GM19395 (cell line): ENCODE results near the gene PPRC1.

Experiments used
- ATAC-seq: cut with Tn5 transposase; IDR thresholded peaks from one replicate; pipeline ENCODE4 v1.9.1; 2021; ENCODE audit warnings: mild to moderate bottlenecking, moderate library complexity; ENCODE audit not compliant: unreplicated experiment

The PPRC1 gene

DNA sequence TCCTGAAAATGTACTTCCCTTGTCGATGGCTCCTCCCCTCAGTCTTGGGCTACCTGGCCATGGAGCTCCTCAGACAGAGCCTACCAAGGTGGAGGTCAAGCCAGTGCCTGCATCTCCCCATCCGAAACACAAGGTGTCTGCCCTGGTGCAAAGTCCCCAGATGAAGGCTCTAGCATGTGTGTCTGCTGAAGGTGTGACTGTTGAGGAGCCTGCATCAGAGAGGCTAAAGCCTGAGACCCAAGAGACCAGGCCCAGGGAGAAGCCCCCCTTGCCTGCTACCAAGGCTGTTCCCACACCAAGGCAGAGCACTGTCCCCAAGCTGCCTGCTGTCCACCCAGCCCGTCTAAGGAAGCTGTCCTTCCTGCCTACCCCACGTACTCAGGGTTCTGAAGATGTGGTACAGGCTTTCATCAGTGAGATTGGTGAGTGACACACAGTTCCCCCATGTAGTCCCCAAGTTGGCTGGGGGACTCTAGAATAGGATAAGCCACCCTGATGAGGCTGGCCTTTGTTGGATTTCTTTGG, 8.8 kb downstream of the PPRC1 start:
- ATAC-seq: no peak

GRCh38 chr10:102146971-102147428, 14.2 kb downstream of the PPRC1 start:
- no peak for ATAC-seq

- ATAC-seq: no peak
These were observed 14.7 kb downstream of the PPRC1 start for GRCh38 chr10:102147561-102147960.

- no peak for ATAC-seq
These were observed 15.4 kb downstream of the PPRC1 start for GRCh38 chr10:102148275-102148674.

DNA sequence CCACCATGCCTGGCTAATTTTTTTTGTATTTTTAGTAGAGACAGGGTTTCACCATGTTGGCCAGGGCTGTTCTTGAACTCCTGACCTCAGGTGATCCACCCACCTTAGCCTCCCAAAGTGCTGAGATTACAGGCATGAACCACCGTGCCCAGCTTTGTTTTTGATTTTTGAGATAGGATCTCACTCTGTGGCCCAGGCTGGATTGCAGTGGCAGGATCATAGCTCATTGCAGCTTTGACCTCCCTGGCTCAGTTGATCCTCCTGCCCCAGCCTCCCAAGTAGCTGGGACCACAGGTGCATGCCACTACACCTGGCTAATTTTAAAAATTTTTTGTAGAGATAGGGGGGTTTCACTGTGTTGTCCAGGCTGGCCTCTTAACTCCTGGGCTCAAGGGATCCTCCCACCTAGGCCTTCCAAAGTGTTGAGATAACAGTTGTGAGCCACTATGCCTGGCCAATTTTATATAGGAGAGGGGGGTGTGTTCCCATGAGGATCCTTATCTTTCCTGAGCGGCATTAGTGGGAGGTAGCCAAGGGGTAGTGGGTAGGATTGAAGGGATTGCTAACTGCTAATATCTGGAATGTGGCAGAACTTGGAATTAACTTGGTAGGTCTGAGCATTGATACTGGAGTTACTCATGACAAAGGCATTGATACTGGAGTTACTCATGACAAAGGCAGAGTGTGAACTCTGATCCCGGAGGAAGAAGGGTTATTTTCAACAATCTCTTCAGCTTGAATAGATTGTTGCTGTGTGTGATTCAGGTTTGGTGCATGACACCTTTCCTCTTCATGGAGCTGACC, 18.3 kb downstream of the PPRC1 start:
- no peak for ATAC-seq

DNA sequence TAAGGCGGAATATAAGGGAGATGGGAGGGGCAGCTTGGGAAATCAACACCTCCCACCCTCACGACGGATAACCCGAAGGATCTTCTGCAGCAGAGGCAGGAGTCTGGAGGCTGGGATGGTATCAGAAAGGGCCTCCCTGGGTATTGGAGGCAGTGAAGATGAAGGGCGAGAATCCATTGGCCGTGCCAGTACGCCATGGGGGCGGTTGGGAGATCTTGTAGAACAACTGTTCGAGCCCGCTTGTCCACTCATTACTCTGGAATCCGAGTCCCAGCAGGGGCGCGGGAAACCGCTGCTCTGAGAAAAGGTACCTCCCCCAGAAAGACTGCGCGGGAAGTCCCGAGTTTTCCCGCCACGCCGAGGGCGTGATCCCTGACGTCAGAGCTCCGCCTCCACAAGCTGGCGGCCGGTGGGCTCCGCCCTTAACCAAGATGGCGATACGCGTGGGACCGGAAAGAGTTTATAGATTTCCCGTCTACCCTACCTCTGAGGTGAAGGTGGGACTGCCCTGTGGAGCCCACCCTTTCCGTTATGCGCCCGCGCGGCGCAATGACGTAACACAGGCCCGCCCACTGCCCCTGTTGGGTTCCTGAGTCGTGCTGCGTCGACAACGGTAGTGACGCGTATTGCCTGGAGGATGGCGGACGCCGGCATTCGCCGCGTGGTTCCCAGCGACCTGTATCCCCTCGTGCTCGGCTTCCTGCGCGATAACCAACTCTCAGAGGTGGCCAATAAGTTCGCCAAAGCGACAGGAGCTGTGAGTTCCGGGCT, 19.1 kb downstream of the PPRC1 start, which contains the start of gene NOLC1:
TSS of gene NOLC1 (plus strand) at position 616 of the 771 bp plus-strand sequence. CDS start at position 638, 22 bp downstream.
- ATAC-seq: peak; percentile 94

DNA sequence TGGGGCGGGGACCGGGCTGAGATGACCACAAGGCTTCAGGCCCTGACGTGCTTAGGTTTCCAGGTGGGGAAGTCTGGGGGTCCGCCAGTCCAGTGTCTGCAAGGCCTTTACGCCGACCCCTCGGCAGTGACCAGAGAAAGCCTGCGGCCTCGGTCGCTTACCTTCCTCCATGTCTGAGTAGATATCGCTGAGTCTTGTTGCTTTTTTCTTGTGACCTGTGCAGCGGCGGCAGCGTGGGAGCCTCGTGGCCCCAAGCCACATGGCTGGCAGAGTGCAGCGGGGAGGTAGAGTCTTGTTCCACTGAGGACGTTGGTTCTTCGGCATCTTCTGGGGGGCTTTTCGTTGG, 19.7 kb downstream of the PPRC1 start:
- ATAC-seq: peak; percentile 8

DNA sequence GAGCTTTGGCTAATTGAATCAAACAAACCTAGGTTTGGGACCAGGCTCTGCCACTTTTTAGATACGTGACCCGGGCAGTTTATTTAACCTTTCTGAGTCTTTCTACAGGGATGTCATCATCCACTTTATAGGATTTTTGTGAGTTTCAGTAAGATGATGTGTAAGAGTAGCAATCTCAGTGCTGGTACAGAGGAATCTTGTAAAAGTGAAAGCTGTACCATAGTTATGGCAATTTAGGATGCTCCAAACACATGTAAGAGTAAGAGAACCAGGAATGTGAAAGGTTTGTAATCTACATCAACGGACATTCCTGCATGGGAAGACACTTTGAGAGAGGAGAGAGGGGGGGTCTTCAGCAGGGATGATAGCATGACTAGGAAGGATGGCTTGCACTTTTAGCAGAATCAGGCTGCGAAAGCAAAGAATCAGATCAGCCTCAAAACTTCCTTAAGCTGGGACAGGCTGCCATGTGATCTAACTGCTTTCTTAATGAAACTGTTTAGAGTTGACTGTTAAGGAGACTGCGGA, 20.3 kb downstream of the PPRC1 start:
- ATAC-seq: no peak

DNA sequence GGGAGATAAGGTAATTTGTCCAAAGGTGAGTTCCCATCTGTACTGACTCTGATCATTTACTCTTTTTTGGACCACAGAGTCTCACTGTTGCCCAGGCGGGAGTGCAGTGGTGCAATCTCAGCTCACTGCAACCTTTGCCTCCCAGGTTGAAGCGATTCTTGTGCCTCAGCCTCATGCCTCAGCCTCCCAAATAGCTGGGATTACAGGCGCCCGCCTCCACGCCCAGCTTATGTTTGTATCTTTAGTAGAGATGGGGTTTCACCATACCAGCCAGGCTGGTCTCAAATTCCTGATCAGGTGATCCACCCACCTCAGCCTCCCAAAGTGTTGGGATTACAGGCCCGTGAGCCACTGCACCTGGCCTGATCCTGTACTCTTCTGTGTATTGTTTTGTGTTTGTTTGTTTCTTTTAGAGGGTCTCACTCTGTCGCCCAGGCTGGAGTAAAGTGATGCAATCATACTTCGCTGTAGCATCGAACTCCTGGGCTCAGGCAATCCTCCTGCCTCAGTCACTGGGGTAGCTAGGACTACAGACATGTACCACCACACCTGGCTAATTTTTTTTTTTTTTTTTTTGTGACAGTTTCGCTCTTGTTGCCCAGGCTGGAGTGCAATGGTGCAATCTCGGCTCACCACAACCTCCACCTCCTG, 21.8 kb downstream of the PPRC1 start:
- ATAC-seq: no peak

DNA sequence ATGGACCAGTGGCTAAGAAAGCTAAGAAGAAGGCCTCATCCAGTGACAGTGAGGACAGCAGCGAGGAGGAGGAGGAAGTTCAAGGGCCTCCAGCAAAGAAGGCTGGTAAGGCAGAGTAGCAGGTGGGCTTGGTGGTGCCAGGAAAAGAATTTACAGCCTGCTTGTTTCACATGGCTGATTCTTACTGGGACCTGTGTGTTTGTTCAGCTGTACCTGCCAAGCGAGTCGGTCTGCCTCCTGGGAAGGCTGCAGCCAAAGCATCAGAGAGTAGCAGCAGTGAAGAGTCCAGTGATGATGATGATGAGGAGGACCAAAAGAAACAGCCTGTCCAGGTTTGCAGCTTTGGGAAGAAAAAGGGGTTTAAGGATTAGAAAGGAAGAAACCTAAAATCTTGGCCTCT, 24.4 kb downstream of the PPRC1 start:
- no peak for ATAC-seq

- no peak for ATAC-seq
These were observed 26.3 kb downstream of the PPRC1 start for GRCh38 chr10:102159051-102159597.

DNA sequence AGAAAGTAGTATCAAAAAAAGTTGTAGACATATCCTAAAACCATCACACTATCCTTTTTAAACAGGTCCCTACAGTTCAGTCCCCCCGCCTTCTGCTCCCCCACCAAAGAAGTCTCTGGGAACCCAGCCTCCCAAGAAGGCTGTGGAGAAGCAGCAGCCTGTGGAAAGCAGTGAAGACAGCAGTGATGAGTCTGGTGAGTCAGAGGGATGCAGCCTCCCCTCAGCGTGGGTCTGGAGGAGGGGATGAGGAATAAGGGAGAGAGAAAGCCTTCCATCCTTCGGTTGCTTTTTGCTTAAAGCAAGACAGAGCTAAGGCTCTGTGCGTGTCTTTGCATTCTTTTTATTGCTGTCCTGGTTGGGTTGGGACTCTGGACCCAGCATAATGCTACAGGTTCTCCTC, 27.0 kb downstream of the PPRC1 start:
- ATAC-seq: no peak

DNA sequence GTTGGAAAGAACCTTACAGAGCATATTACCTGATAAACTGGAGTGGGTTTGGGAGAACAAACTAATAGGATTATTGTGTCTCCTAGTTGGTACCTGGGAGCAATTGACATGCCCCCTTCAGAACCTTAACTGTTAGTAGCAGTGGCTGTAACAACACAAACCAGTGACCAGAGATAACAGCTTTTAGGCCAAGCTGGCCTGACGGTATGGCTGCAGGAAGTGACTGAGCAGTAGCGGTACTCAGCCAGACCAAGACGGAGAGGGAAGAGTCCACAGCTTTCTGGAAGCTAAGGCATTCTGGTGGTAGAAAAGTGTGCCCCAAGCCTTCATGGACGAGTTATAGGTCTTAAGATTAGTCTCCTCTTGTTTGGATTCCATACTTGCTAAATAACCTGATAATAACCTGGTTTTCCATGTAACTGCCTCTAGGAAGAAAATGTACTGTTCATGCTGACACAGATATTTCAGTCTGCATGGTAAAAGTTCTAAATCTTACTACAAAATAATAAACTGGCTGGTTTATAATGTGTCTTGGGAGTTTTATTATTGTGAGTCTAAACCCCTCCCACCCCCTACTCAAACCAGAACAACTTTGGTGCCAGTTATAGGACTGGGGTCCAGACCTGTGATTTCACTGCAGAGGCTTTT, 30.6 kb downstream of the PPRC1 start:
- no peak for ATAC-seq

DNA sequence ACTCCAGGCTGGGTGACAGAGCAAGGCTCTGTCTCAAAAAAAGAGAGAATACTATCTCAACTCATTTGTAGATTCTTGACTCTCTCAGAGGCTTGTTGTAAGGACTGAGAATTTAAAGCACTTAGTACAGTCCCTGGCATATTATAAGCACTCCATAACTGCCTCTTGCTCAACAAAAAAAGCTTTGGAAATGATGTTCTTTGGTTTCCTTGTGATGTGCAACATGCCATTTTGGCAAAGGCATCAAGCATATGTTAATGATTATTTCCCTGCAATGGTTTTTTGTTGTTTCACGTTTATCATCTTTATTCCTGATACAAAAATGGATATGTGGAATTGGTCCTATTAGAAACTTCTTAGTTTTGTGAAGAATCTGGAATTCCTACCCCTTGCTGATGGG, 35.0 kb downstream of the PPRC1 start:
- ATAC-seq: no peak

DNA sequence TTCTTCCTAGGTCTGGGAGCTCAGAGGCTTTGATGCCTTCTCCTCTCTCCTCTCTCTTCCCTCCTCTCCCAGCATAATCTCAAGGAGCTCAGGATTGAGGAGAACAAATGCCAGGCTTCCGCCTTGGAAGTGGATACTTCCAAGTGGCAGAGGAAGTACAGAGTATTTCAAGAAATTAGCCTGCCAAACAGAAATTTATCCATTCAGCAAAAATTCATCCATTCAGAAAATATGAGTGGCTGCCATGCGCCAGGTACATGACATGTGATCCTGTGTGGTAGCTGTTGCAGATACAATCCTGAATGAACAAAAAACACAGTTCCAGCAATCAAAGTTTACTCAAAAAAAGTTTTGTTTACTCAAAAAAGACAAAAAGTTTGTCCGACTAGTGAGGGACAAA, 37.8 kb downstream of the PPRC1 start:
- no peak for ATAC-seq

GRCh38 chr10:102172288-102172687, 39.4 kb downstream of the PPRC1 start:
- ATAC-seq: no peak

DNA sequence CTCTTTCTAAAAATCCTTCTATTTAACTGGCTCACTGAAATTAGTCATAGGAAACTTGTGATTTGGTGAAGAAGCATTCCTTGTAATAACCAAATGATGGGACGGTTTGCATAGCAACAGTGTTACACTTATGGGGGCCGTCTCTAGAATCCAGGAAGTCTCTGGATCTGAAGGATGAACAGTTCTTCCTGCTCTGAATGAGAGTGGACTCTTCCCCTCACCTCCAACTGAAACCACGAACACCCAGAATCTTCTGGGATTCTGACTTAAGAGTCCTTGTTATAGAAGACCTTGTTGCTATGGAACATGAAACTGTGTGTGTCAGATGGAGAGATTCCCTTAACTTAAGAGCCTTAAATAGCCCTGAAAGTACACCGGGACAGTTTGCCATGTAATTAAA, 42.6 kb downstream of the PPRC1 start:
- no peak for ATAC-seq

DNA sequence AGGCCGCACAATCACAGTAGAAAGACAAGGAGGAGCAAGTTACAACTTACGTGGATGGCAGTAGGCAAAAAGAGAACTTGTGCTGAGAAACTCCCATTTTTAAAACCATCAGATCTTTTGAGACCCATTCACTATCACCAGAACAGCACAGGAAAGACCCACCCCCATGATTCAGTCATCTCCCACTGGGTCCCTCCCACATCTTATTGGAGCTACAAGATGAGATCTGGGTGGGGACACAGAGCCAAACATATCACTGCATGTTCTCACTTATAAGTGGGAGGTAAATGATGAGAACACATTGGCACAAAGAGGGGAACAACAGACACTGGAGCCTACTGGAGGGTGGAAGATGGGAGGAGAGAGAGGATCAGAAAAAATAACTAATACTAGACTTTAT, 51.8 kb downstream of the PPRC1 start:
- ATAC-seq: no peak

DNA sequence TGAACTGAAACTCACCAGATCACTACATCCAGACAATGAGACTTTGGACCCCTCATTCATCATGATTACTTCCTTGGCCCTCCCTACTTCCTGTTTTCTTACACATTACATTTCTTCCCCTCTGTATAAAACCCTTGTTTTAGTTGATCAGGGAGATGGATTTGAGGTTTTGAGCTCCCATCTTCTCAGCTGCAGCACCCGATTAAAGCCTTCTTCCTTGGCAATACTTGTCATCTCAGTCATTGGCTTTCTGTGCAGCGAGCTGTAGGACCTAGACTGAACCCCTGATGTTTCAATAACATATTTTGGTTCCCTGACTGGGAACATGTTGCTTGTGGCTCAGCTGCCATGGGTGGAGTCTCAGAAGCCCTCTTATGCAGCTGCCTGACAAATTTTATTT, 52.4 kb downstream of the PPRC1 start:
- no peak for ATAC-seq

DNA sequence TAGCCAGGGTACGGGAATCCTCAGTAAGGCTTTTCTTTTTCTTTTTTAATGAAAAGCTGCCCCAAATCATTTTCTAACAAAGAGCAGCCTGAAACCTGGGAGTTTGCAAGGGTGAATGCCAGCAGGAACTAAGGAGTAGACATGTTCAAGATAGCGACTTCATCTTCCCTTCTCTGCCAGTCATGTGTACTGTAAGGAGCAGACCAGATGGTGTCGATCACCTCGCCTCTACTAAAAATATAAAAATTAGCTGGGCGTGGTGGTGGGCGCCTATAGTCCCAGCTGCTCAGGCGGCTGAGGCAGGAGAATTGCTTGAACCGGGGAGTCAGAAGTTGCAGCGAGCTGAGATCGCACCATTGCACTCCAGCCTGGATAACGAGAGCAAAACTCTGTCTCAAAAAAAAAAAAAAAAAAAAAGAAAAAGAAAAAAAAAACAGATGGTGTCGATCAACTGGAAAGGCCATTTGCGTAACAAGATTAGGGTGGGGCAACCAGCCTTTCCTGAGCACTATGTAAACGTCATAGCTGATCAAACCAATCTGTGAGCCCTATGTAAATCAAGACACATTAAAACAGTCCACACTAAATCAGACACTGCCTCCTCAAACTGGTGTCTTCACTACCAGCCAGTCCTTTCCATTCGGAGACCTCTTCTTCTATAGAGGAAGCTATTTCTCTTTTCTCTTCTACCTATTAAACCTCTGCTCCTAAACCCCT, 53.1 kb downstream of the PPRC1 start:
- no peak for ATAC-seq
